Activated naive CD4-positive, alpha-beta T cell treated with Interleukin-2 at 50 U/mL for 16 hours (primary cell): ENCODE measurements around the gene SDCCAG8.

Experiments used
- DNase-seq: peaks from one replicate; pipeline ENCODE4 v3.0.0-alpha.2; 2020

Gene SDCCAG8

GRCh38 chr1:243428617-243429342 is 172.9 kb downstream of the SDCCAG8 start:
- no peak for DNase-seq

- DNase-seq: no peak
These were observed 175.8 kb downstream of the SDCCAG8 start for GRCh38 chr1:243431591-243431990.

- no peak for DNase-seq
These were observed 176.3 kb downstream of the SDCCAG8 start for GRCh38 chr1:243432136-243432535.

GRCh38 chr1:243433737-243434370 is 178.0 kb downstream of the SDCCAG8 start:
- no peak for DNase-seq

GRCh38 chr1:243434594-243434993 is 178.8 kb downstream of the SDCCAG8 start:
- DNase-seq: no peak

- no peak for DNase-seq
These were observed 180.0 kb downstream of the SDCCAG8 start for GRCh38 chr1:243435836-243436235.

GRCh38 chr1:243438146-243438545 is 182.3 kb downstream of the SDCCAG8 start:
- no peak for DNase-seq

- no peak for DNase-seq
These were observed 183.0 kb downstream of the SDCCAG8 start for GRCh38 chr1:243438815-243439214.

GRCh38 chr1:243440406-243440805 is 184.6 kb downstream of the SDCCAG8 start:
- DNase-seq: no peak

- no peak for DNase-seq
These were observed 185.8 kb downstream of the SDCCAG8 start for GRCh38 chr1:243441601-243442000.

- DNase-seq: no peak
These were observed 187.7 kb downstream of the SDCCAG8 start for GRCh38 chr1:243443557-243443956.

- no peak for DNase-seq
These were observed 191.5 kb downstream of the SDCCAG8 start for GRCh38 chr1:243447347-243447746.

- no peak for DNase-seq
These were observed 192.0 kb downstream of the SDCCAG8 start for GRCh38 chr1:243447844-243448243.

GRCh38 chr1:243449373-243449772 is 193.5 kb downstream of the SDCCAG8 start:
- no peak for DNase-seq

- DNase-seq: no peak
These were observed 196.3 kb downstream of the SDCCAG8 start for GRCh38 chr1:243452092-243452491.

- DNase-seq: no peak
These were observed 198.6 kb downstream of the SDCCAG8 start for GRCh38 chr1:243454328-243454997.

- no peak for DNase-seq
These were observed 200.2 kb downstream of the SDCCAG8 start for GRCh38 chr1:243455760-243456651.

GRCh38 chr1:243457363-243457982 is 201.6 kb downstream of the SDCCAG8 start:
- no peak for DNase-seq

GRCh38 chr1:243459059-243459458 is 203.2 kb downstream of the SDCCAG8 start:
- DNase-seq: no peak

- DNase-seq: no peak
These were observed 205.9 kb downstream of the SDCCAG8 start for GRCh38 chr1:243461700-243462099.

- DNase-seq: no peak
These were observed 207.3 kb downstream of the SDCCAG8 start for GRCh38 chr1:243462929-243463697.

GRCh38 chr1:243465081-243465480 is 209.2 kb downstream of the SDCCAG8 start:
- no peak for DNase-seq
